ENCODE data around the gene LYZL2. TPM values are rescaled to one million over a fixed set of nuclear protein-coding genes. Genes with fewer than 3 reads are reported as not detected.
A peak's percentile ranks its signal among the peaks of the same experiment; 100 is the strongest.
"Not testable (repeated sequence)": the region's sequence is repeated elsewhere in the genome, so short reads cannot be mapped to it uniquely, and the experiment has no call there.

LYZL2 gene
- total RNA-seq, 1 donor from 2014 or later: not detected

DNA sequence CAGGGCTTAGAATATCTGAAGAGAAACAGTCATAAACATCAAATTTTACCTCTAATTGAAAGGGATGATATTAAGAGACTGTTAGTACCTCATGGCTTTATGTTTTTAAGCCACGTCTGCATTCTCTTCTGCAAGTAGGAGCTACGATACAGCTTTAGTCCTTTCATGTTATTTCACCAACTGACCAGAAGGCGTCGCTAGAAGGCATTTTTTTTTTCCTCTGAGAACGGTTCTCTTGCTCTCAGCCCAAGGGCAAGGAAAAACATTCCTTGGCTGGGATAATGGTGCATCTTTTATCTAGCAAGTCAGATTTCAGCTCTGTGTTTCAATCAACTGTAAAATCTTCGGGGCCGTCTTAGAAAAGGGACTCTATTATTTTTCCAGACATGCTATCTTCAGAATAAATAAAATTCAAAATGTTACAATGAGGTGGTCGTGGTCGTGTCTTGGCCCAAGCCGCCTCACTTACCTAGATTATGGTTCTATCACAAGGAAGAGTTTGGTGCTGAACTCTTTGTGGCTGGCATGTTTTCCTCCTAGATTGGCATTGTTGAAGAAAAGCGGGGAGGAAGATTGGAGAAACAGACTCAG is 41.6 kb upstream of the LYZL2 start:
- H3K36me3 ChIP-seq (ENCODE audit: control insufficient read depth, insufficient read depth, low read length): no peaks in the 10 kb centered on the region
- peak; percentile 72 for DNase-seq (ENCODE audit: low read depth)
- no peak for FAIRE-seq
- no peaks in the 10 kb centered on the region for H3K27me3 ChIP-seq (ENCODE audit: control insufficient read depth, insufficient read depth, low read length)
- no peak overlapping the region for H3K4me3 ChIP-seq (ENCODE audit: low read depth, low read length)
- peak; percentile 73 for TF ChIP-seq CTCF (IDR thresholded peaks at IDR 0.05; ENCODE audit: insufficient read depth, low read length, severe bottlenecking)

GRCh38 chr10:30667982-30668381 is 38.4 kb upstream of the LYZL2 start:
- not testable (repeated sequence) for DNase-seq (ENCODE audit: low read depth); H3K27me3 ChIP-seq (ENCODE audit: control insufficient read depth, insufficient read depth, low read length); H3K36me3 ChIP-seq (ENCODE audit: control insufficient read depth, insufficient read depth, low read length); H3K4me3 ChIP-seq (ENCODE audit: low read depth, low read length); FAIRE-seq

DNA sequence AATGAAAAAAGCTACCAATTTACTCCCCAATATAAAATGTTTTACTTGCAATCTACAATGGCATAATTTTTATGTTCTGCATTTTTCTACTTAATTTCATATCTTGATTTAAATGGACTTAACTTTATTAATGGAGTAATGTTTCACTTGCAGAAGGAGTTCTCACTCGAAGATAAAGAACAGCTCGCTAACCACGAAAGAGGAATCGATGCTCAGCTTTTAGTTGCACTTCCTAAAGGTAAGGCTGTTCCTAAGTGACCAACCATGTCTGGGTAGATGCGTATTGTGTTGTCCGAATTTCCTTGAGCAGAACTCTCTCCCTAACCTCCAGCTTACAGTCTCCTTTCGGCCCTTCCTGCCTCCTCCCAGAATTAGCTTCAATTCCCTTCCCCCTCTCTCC is 33.9 kb upstream of the LYZL2 start:
- H3K27me3 ChIP-seq (ENCODE audit: control insufficient read depth, insufficient read depth, low read length); H3K36me3 ChIP-seq (ENCODE audit: control insufficient read depth, insufficient read depth, low read length); H3K4me3 ChIP-seq (ENCODE audit: low read depth, low read length); DNase-seq (ENCODE audit: low read depth): not testable (repeated sequence)
- peak; percentile 75 for FAIRE-seq

- H3K36me3 ChIP-seq (ENCODE audit: control insufficient read depth, insufficient read depth, low read length): no peaks in the 10 kb centered on the region
- DNase-seq (ENCODE audit: low read depth) (no peak), FAIRE-seq (no peak)
- no peaks in the 10 kb centered on the region for H3K27me3 ChIP-seq (ENCODE audit: control insufficient read depth, insufficient read depth, low read length)
- no peak overlapping the region for H3K4me3 ChIP-seq (ENCODE audit: low read depth, low read length)
- TF ChIP-seq CTCF (IDR thresholded peaks at IDR 0.05; ENCODE audit: insufficient read depth, low read length, severe bottlenecking): no peak
Observed at GRCh38 chr10:30662814-30663213, 33.3 kb upstream of the LYZL2 start.

DNA sequence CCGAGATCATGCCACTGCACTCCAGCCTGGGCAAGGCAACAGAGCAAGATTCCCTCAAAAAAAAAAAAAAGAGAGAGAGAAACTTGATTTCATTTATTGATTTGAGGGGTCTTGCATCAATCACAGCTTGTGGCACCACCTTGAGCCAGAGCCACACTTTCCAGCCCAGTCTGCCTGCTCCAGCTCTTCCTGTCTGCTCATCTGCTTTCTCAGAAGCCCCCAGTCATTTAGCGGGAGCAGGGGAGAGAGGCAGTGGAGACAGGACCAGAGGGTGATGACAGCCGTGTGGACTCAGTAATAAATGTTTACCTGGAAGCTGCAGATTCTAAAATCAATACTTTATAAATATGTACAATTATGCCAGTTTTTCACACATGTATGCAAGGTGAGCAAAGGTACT is 30.8 kb upstream of the LYZL2 start:
- not testable (repeated sequence) for FAIRE-seq; H3K27me3 ChIP-seq (ENCODE audit: control insufficient read depth, insufficient read depth, low read length); DNase-seq (ENCODE audit: low read depth); H3K36me3 ChIP-seq (ENCODE audit: control insufficient read depth, insufficient read depth, low read length); H3K4me3 ChIP-seq (ENCODE audit: low read depth, low read length)

GRCh38 chr10:30656233-30656632 is 26.7 kb upstream of the LYZL2 start:
- Histone ChIP-seq H3K4me3 (ENCODE audit: low read depth, low read length) (no peak overlapping the region), H3K27me3 (ENCODE audit: control insufficient read depth, insufficient read depth, low read length) (peaks cover 3% of the 10 kb centered on the region), H3K36me3 (ENCODE audit: control insufficient read depth, insufficient read depth, low read length) (no peaks in the 10 kb centered on the region)
- no peak for FAIRE-seq
- TF ChIP-seq CTCF (IDR thresholded peaks at IDR 0.05; ENCODE audit: insufficient read depth, low read length, severe bottlenecking): no peak
- DNase-seq (ENCODE audit: low read depth): no peak

DNA sequence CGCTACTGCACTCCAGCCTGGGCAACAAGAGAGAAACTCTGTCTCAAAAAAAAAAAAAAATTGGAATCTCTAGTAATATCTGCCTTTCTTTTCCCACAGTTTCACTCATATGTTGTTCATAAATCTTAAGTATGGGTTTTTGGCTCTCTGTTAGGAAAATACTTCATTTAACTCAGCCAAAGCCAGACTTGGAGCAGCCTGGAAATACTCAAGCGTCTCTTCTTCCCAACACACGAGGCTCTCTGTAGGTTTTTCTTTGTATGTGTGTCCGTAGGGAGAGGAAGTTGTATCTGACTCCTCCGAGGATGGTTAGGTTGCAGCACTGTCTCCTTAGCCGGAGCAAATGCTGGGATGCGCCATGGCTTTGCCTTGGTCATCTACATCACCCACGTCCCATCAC is 25.4 kb upstream of the LYZL2 start:
- not testable (repeated sequence) for H3K27me3 ChIP-seq (ENCODE audit: control insufficient read depth, insufficient read depth, low read length); H3K4me3 ChIP-seq (ENCODE audit: low read depth, low read length); H3K36me3 ChIP-seq (ENCODE audit: control insufficient read depth, insufficient read depth, low read length); DNase-seq (ENCODE audit: low read depth)
- peak; percentile 40 for FAIRE-seq

- DNase-seq (ENCODE audit: low read depth) (peak; percentile 44), FAIRE-seq (peak; percentile 23)
- not testable (repeated sequence) for H3K27me3 ChIP-seq (ENCODE audit: control insufficient read depth, insufficient read depth, low read length); H3K36me3 ChIP-seq (ENCODE audit: control insufficient read depth, insufficient read depth, low read length); H3K4me3 ChIP-seq (ENCODE audit: low read depth, low read length)
Observed at GRCh38 chr10:30651470-30652397, 22.2 kb upstream of the LYZL2 start.
